Measurements from ENCODE around the gene PAQR8.

GRCh38 chr6:52365317-52365716, 3.4 kb downstream of the PAQR8 start:
- TF ChIP-seq CTCF (IDR thresholded peaks at IDR 0.05; ENCODE audit: insufficient read depth, low read length, poor library complexity, severe bottlenecking) (no peak), EZH2phosphoT487 (conservative IDR thresholded peaks at IDR 0.05; ENCODE audit: low read length) (no peak)
